ENCODE data around the gene EYA2.
"Not testable (repeated sequence)": the region's sequence is repeated elsewhere in the genome, so short reads cannot be mapped to it uniquely, and the experiment has no call there.

EYA2 gene

DNA sequence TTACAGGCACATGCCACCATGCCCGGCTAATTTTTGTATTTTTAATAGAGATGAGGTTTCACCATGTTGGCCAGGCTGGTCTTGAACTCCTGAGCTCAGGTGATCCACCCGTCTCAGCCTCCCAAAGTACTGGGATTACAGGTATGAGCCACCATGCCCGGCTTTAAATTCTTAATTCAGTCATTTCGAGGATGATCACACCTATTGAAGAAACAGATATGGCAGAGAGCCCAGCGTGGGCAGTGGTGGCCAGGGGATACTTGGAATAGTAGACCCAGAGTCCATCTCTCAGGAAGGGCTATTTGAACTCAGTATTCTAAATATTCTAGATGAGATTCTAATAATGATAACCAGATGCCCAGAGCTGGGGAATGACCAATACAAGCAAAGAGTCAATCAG lies 281.6 kb downstream of the EYA2 start:
- no CpG with 5 or more reads among the region's 5 CpGs for WGBS, 2 donors (ENCODE audit: extremely low coverage in 2 of 2, insufficient read length in 2 of 2, insufficient replicate concordance in 1 of 2)
- not testable (repeated sequence) for H3K4me2 ChIP-seq (ENCODE audit: insufficient read depth, low read length, poor library complexity, severe bottlenecking); H4K91ac ChIP-seq (ENCODE audit: low read depth, low read length, poor library complexity); H3K18ac ChIP-seq (ENCODE audit: low read length); H2BK5ac ChIP-seq (ENCODE audit: low read length); H3K23ac ChIP-seq (ENCODE audit: low read depth, low read length, poor library complexity); H3K4me3 ChIP-seq (ENCODE audit: low read length in 2 of 2); H2BK12ac ChIP-seq (ENCODE audit: low read length); DNase-seq (ENCODE audit: low spot score); H3K14ac ChIP-seq (ENCODE audit: low read length); H2AK5ac ChIP-seq (ENCODE audit: low read depth, low read length); H3K9ac ChIP-seq (ENCODE audit: low read depth, low read length, poor library complexity); H3K4me1 ChIP-seq (ENCODE audit: control insufficient read depth in 2 of 2, insufficient read depth in 1 of 2, low read depth in 1 of 2, low read length in 2 of 2); H3K36me3 ChIP-seq (replicated peaks in 1 of 2; ENCODE audit: control insufficient read depth in 2 of 2, insufficient read depth in 2 of 2, low read length in 2 of 2); H3K9me3 ChIP-seq (replicated peaks in 1 of 2; ENCODE audit: control insufficient read depth in 2 of 2, insufficient read depth in 1 of 2, low read depth in 1 of 2, low read length in 2 of 2); H2BK15ac ChIP-seq (ENCODE audit: low read length); H3K4ac ChIP-seq (ENCODE audit: low read length); H3K27ac ChIP-seq (replicated peaks; ENCODE audit: low read length); H4K8ac ChIP-seq (ENCODE audit: low read depth, low read length); H2AFZ ChIP-seq (ENCODE audit: low read length); H2BK120ac ChIP-seq (ENCODE audit: low read depth, low read length); H3K79me1 ChIP-seq (ENCODE audit: low read depth, low read length)
- H3K27me3 ChIP-seq (ENCODE audit: control insufficient read depth in 3 of 3, insufficient read depth in 3 of 3, low read depth in 1 of 3, low read length in 3 of 3), result peaks cover 0 to 12% (median 0%) of the 10 kb centered on the region in 3 experiments

- no peak overlapping the region for H2BK5ac ChIP-seq (ENCODE audit: low read length)
- no peak overlapping the region for H2BK120ac ChIP-seq (ENCODE audit: low read depth, low read length)
- WGBS, 2 donors (ENCODE audit: extremely low coverage in 2 of 2, insufficient read length in 2 of 2, insufficient replicate concordance in 1 of 2), result no CpG with 5 or more reads among the region's 3 CpGs
- H3K18ac ChIP-seq (ENCODE audit: low read length), result no peak overlapping the region
- H2AFZ ChIP-seq (ENCODE audit: low read length), result no peak overlapping the region
- no peak overlapping the region for H3K23ac ChIP-seq (ENCODE audit: low read depth, low read length, poor library complexity)
- no peak overlapping the region for H3K9ac ChIP-seq (ENCODE audit: low read depth, low read length, poor library complexity)
- no peaks in the 10 kb centered on the region for H3K79me1 ChIP-seq (ENCODE audit: low read depth, low read length)
- H3K4me3 ChIP-seq (ENCODE audit: low read length in 2 of 2), result no peak overlapping the region
- H3K14ac ChIP-seq (ENCODE audit: low read length), result no peak overlapping the region
- no peak overlapping the region for H3K27ac ChIP-seq (replicated peaks; ENCODE audit: low read length)
- peaks cover 0 to 3% (median 0%) of the 10 kb centered on the region in 3 experiments for H3K27me3 ChIP-seq (ENCODE audit: control insufficient read depth in 3 of 3, insufficient read depth in 3 of 3, low read depth in 1 of 3, low read length in 3 of 3)
- H3K9me3 ChIP-seq (replicated peaks in 1 of 2; ENCODE audit: control insufficient read depth in 2 of 2, insufficient read depth in 1 of 2, low read depth in 1 of 2, low read length in 2 of 2), result peaks cover 0 to 2% of the 10 kb centered on the region in 2 donors
- no peak overlapping the region for H2AK5ac ChIP-seq (ENCODE audit: low read depth, low read length)
- no peak overlapping the region for H4K8ac ChIP-seq (ENCODE audit: low read depth, low read length)
- no peak overlapping the region for H3K4me2 ChIP-seq (ENCODE audit: insufficient read depth, low read length, poor library complexity, severe bottlenecking)
- no peak overlapping the region for H2BK12ac ChIP-seq (ENCODE audit: low read length)
- no peak overlapping the region for H2BK15ac ChIP-seq (ENCODE audit: low read length)
- H3K36me3 ChIP-seq (replicated peaks in 1 of 2; ENCODE audit: control insufficient read depth in 2 of 2, insufficient read depth in 2 of 2, low read length in 2 of 2), result no peaks in the 10 kb centered on the region
- H3K4ac ChIP-seq (ENCODE audit: low read length), result no peak overlapping the region
- peaks cover 0 to 8% of the 10 kb centered on the region in 2 donors for H3K4me1 ChIP-seq (ENCODE audit: control insufficient read depth in 2 of 2, insufficient read depth in 1 of 2, low read depth in 1 of 2, low read length in 2 of 2)
- no peak for DNase-seq (ENCODE audit: low spot score)
- H4K91ac ChIP-seq (ENCODE audit: low read depth, low read length, poor library complexity), result no peak overlapping the region
Measured at GRCh38 chr20:47178277-47178676, 283.6 kb downstream of the EYA2 start.

- Histone ChIP-seq H2AK5ac (ENCODE audit: low read depth, low read length) (no peak overlapping the region), H3K36me3 (replicated peaks in 1 of 2; ENCODE audit: control insufficient read depth in 2 of 2, insufficient read depth in 2 of 2, low read length in 2 of 2) (no peaks in the 10 kb centered on the region), H3K4ac (ENCODE audit: low read length) (no peak overlapping the region), H3K18ac (ENCODE audit: low read length) (no peak overlapping the region), H3K27me3 (ENCODE audit: control insufficient read depth in 3 of 3, insufficient read depth in 3 of 3, low read depth in 1 of 3, low read length in 3 of 3) (peaks cover 0 to 3% (median 0%) of the 10 kb centered on the region in 3 experiments), H3K4me2 (ENCODE audit: insufficient read depth, low read length, poor library complexity, severe bottlenecking) (no peak overlapping the region), H2BK5ac (ENCODE audit: low read length) (no peak overlapping the region), H3K79me1 (ENCODE audit: low read depth, low read length) (no peaks in the 10 kb centered on the region), H3K23ac (ENCODE audit: low read depth, low read length, poor library complexity) (no peak overlapping the region), H3K4me3 (ENCODE audit: low read length in 2 of 2) (no peak overlapping the region), H2BK120ac (ENCODE audit: low read depth, low read length) (no peak overlapping the region), H3K9ac (ENCODE audit: low read depth, low read length, poor library complexity) (no peak overlapping the region), H4K8ac (ENCODE audit: low read depth, low read length) (no peak overlapping the region), H3K27ac (replicated peaks; ENCODE audit: low read length) (no peak overlapping the region), H2BK15ac (ENCODE audit: low read length) (no peak overlapping the region), H3K9me3 (replicated peaks in 1 of 2; ENCODE audit: control insufficient read depth in 2 of 2, insufficient read depth in 1 of 2, low read depth in 1 of 2, low read length in 2 of 2) (peaks cover 0 to 2% of the 10 kb centered on the region in 2 donors), H2AFZ (ENCODE audit: low read length) (no peak overlapping the region), H4K91ac (ENCODE audit: low read depth, low read length, poor library complexity) (no peak overlapping the region), H3K14ac (ENCODE audit: low read length) (no peak overlapping the region), H3K4me1 (ENCODE audit: control insufficient read depth in 2 of 2, insufficient read depth in 1 of 2, low read depth in 1 of 2, low read length in 2 of 2) (peaks cover 0 to 8% of the 10 kb centered on the region in 2 donors), H2BK12ac (ENCODE audit: low read length) (no peak overlapping the region)
- no CpG with 5 or more reads among the region's 1 CpG for WGBS, 2 donors (ENCODE audit: extremely low coverage in 2 of 2, insufficient read length in 2 of 2, insufficient replicate concordance in 1 of 2)
- DNase-seq (ENCODE audit: low spot score), result no peak
Measured at GRCh38 chr20:47178851-47179250, 284.2 kb downstream of the EYA2 start.

DNA sequence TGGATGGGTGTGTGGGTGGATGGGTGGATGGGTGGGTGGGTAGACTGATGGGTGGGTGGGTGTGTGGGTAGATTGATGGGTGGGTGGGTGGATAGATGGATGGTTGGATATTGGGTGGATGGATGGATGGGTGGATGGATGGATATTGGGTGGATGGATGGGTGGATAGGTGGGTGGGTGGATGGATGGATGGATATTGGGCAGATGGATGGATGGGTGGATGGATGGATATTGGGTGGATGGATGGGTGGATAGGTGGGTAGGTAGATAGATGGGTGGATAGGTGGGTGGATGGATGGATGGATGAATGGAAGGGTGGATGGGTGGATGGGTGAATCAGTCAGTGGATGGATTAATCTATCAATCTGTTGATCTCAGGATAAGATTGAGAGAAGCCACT lies 284.6 kb downstream of the EYA2 start:
- no peak overlapping the region for H3K4me2 ChIP-seq (ENCODE audit: insufficient read depth, low read length, poor library complexity, severe bottlenecking)
- no peak overlapping the region for H2BK12ac ChIP-seq (ENCODE audit: low read length)
- H3K18ac ChIP-seq (ENCODE audit: low read length), result no peak overlapping the region
- no peak overlapping the region for H3K9ac ChIP-seq (ENCODE audit: low read depth, low read length, poor library complexity)
- H2AFZ ChIP-seq (ENCODE audit: low read length), result no peak overlapping the region
- no peaks in the 10 kb centered on the region for H3K79me1 ChIP-seq (ENCODE audit: low read depth, low read length)
- H3K36me3 ChIP-seq (replicated peaks in 1 of 2; ENCODE audit: control insufficient read depth in 2 of 2, insufficient read depth in 2 of 2, low read length in 2 of 2), result no peaks in the 10 kb centered on the region
- H3K14ac ChIP-seq (ENCODE audit: low read length), result no peak overlapping the region
- H3K4ac ChIP-seq (ENCODE audit: low read length), result no peak overlapping the region
- H3K27me3 ChIP-seq (ENCODE audit: control insufficient read depth in 3 of 3, insufficient read depth in 3 of 3, low read depth in 1 of 3, low read length in 3 of 3), result peaks cover 0 to 3% (median 0%) of the 10 kb centered on the region in 3 experiments
- H3K27ac ChIP-seq (replicated peaks; ENCODE audit: low read length), result no peak overlapping the region
- H2BK5ac ChIP-seq (ENCODE audit: low read length), result no peak overlapping the region
- no peak overlapping the region for H2AK5ac ChIP-seq (ENCODE audit: low read depth, low read length)
- peaks cover 0 to 8% of the 10 kb centered on the region in 2 donors for H3K4me1 ChIP-seq (ENCODE audit: control insufficient read depth in 2 of 2, insufficient read depth in 1 of 2, low read depth in 1 of 2, low read length in 2 of 2)
- no peak overlapping the region for H2BK120ac ChIP-seq (ENCODE audit: low read depth, low read length)
- no peak overlapping the region for H3K23ac ChIP-seq (ENCODE audit: low read depth, low read length, poor library complexity)
- no peak for DNase-seq (ENCODE audit: low spot score)
- H4K91ac ChIP-seq (ENCODE audit: low read depth, low read length, poor library complexity), result no peak overlapping the region
- no peak overlapping the region for H2BK15ac ChIP-seq (ENCODE audit: low read length)
- no peak overlapping the region for H3K4me3 ChIP-seq (ENCODE audit: low read length in 2 of 2)
- H3K9me3 ChIP-seq (replicated peaks in 1 of 2; ENCODE audit: control insufficient read depth in 2 of 2, insufficient read depth in 1 of 2, low read depth in 1 of 2, low read length in 2 of 2), result peaks cover 0 to 2% of the 10 kb centered on the region in 2 donors
- no peak overlapping the region for H4K8ac ChIP-seq (ENCODE audit: low read depth, low read length)

Measured in neuronal stem cell (in vitro differentiated cells).